Endothelial cell of umbilical vein (primary cell): ENCODE measurements around the gene HOXA2. TPM values are rescaled to one million over a fixed set of nuclear protein-coding genes. Genes with fewer than 3 reads are reported as not detected.

Source experiments
- BruUV-seq: library from RNA; stranded (reverse); fragments of 400-500 nt; replicated peaks from 2 replicates; lab custom pipeline; 2021; lab: Mats Ljungman, UMichigan
- CTCF ChIA-PET: fragments of 300-600, 350-600 bp; sonication (Branson Sonifier 250); formaldehyde crosslinking; loops from one replicate; lab custom pipeline; 2021; ENCODE audit warnings: antibody characterized with exemption, inconsistent platforms; lab: Charles Lee
- POLR2A ChIA-PET: fragments of 300-600, 350-600 bp; sonication (Branson Sonifier 250); formaldehyde crosslinking; loops from one replicate; lab custom pipeline; 2021; ENCODE audit warnings: antibody characterized with exemption, inconsistent platforms; lab: Charles Lee
- DNase-seq: peaks from one replicate; pipeline ENCODE4 v3.0.0-alpha.2; 2011; ENCODE audit warnings: low read depth, low spot score
- FAIRE-seq: peaks from 2 replicates; lab custom pipeline; 2011; peaks lifted over from hg19 to GRCh38; lab: Jason Lieb, UNC
- H2AFZ ChIP-seq: 2 replicates; pipeline ENCODE4 v1.6.0; 2012; ENCODE audit warnings: low read depth, low read length, control low read depth, inconsistent platforms
- H3K27ac ChIP-seq: 2 replicates; pipeline ENCODE4 v1.5.1; 2011; ENCODE audit warnings: low read depth, mild to moderate bottlenecking, control low read depth, low read length, moderate library complexity; ENCODE audit not compliant: insufficient read depth
- H3K27me3 ChIP-seq, 2 experiments: 2 replicates each; pipeline versions ENCODE4 v1.6.0 to v1.6.1; 2011; ENCODE audit warnings: low read length in 2 of 2, mixed read lengths in 1 of 2; ENCODE audit not compliant: control insufficient read depth in 2 of 2, insufficient read depth in 2 of 2
- H3K36me3 ChIP-seq, 2 experiments: 2 replicates in 1 of 2; 3 replicates in 1 of 2; pipeline ENCODE4 v1.5.1; 2011; ENCODE audit warnings: low read length in 2 of 2, mild to moderate bottlenecking in 1 of 2, moderate library complexity in 1 of 2; ENCODE audit not compliant: control insufficient read depth in 2 of 2, insufficient read depth in 2 of 2; ENCODE audit errors: extremely low read depth in 1 of 2
- H3K4me1 ChIP-seq: 3 replicates; pipeline ENCODE4 v1.5.1; 2011; ENCODE audit warnings: mild to moderate bottlenecking, low read length; ENCODE audit not compliant: control insufficient read depth, insufficient read depth; ENCODE audit errors: extremely low read depth
- H3K4me2 ChIP-seq: 2 replicates; pipeline ENCODE4 v1.6.1; 2011; ENCODE audit warnings: low read length, control low read depth, mixed read lengths; ENCODE audit not compliant: insufficient read depth
- H3K4me3 ChIP-seq, 3 experiments: fragments of 200-600 bp in 1 of 3; sonication (generic), shearing (Covaris generic) in 1 of 3; replicated peaks in 1 of 3; 2 replicates each; pipeline ENCODE4 v1.5.1; 2011 to 2016; ENCODE audit warnings: control low read depth in 3 of 3, low read length in 3 of 3, mild to moderate bottlenecking in 2 of 3, inconsistent platforms in 1 of 3, low read depth in 1 of 3, moderate library complexity in 1 of 3; ENCODE audit not compliant: insufficient read depth in 1 of 3
- H3K79me2 ChIP-seq: 2 replicates; pipeline ENCODE4 v1.6.0; 2012; ENCODE audit warnings: low read length, inconsistent platforms; ENCODE audit not compliant: control insufficient read depth, insufficient read depth
- H3K9ac ChIP-seq: replicated peaks from 2 replicates; pipeline ENCODE3; 2011; ENCODE audit warnings: low read length, control low read depth; ENCODE audit not compliant: insufficient read depth; ENCODE audit errors: extremely low read depth
- H3K9me1 ChIP-seq: replicated peaks from 3 replicates; pipeline ENCODE4 v1.6.0; 2011; ENCODE audit warnings: mild to moderate bottlenecking, low read length; ENCODE audit not compliant: control insufficient read depth, insufficient read depth; ENCODE audit errors: extremely low read depth
- H3K9me3 ChIP-seq: replicated peaks from 2 replicates; pipeline ENCODE4 v1.5.1; 2012; ENCODE audit warnings: low read length, inconsistent platforms; ENCODE audit not compliant: control insufficient read depth, insufficient read depth
- H4K20me1 ChIP-seq: replicated peaks from 2 replicates; pipeline ENCODE3; 2011; ENCODE audit warnings: mild to moderate bottlenecking, low read length; ENCODE audit not compliant: control insufficient read depth, insufficient read depth; ENCODE audit errors: extremely low read depth
- FOS ChIP-seq: IDR thresholded peaks from 2 replicates; pipeline ENCODE4 v1.6.1; 2011; ENCODE audit warnings: mild to moderate bottlenecking, low read length, moderate library complexity, borderline replicate concordance; ENCODE audit not compliant: insufficient read depth
- GATA2 ChIP-seq: IDR thresholded peaks from 2 replicates; pipeline ENCODE4 v1.7.0; 2011; ENCODE audit warnings: low read depth, mild to moderate bottlenecking, moderate library complexity, mixed read lengths, low read length; ENCODE audit not compliant: insufficient read length, insufficient read depth
- MYC ChIP-seq: IDR thresholded peaks from one replicate; pipeline ENCODE4 v1.6.1; 2011; ENCODE audit warnings: mild to moderate bottlenecking, low read depth, low read length
- POLR2A ChIP-seq: IDR thresholded peaks from 2 replicates; pipeline ENCODE4 v1.6.1; 2012; ENCODE audit warnings: low read depth, mild to moderate bottlenecking, control low read depth, low read length
- POLR2AphosphoS5 ChIP-seq: IDR thresholded peaks from 2 replicates; pipeline ENCODE4 v1.6.1; 2012; ENCODE audit warnings: low read depth, mild to moderate bottlenecking, control low read depth, low read length, moderate library complexity; ENCODE audit not compliant: insufficient read depth
- dilution Hi-C: fragments of 300-500 bp; cut with MboI; formaldehyde crosslinking; loops from one replicate; pipeline ENCODE4 v1.15.0; 2019; ENCODE audit warnings: low sequenced_read_pairs; ENCODE audit not compliant: extremely low pct_ligation_motif_present
- intact Hi-C: fragments of 100-400 bp; cut with micrococcal nuclease; formaldehyde crosslinking; loops from one replicate; pipeline ENCODE4 v1.10.0; 2022
- polyA plus RNA-seq, 4 experiments: library from polyadenylated mRNA; depleted of rRNA in 3 of 4; stranded (reverse) in 3 of 4; unstranded in 1 of 4; fragments of >200 nt; gene quantifications; 2 replicates each; pipeline versions ENCODE4 v1.2.1 to v1.2.3, GENCODE V29; 2011 to 2012; ENCODE audit warnings: missing spikeins in 1 of 4
- total RNA-seq: library from RNA; stranded (reverse); gene quantifications from 2 replicates; pipeline ENCODE4 v1.2.3, GENCODE V29; 2021

Gene HOXA2
- total and polyA plus RNA-seq, 2 donors (not counting 3 experiments of a cell fraction or from before 2014, with no cell fraction given), result 1.6 to 2.3 TPM

DNA sequence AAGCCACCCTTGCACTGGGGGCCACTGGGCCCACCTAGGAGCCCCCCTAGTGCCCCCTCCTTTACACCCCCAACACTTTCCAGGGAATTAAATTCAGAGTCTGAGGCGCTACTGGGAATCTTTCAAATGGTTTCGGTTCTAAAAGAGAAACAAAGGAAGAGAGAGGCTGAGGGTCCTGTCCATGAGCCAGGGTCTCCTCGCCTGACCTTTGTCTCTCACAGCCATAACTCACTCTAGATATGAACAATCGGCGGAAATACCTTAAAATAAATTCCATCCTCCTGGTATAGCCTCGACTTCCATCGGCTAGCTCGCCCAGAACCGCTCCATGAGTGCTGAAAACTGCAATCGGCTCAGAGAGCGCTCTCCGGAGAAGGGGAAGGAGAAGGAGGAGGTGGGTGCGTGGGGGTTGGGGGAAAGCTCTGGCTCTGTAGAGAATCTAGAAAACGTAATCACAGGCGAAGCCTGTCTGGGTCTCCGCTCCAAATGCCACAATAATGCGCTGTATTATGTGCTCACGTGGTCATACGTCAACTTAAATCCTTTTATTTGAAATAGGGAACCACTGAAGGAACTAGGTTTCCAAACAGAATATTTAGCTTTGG, 15.5 kb upstream of the HOXA2 start:
- H2AFZ ChIP-seq, result no peak overlapping the region
- no peaks in the 10 kb centered on the region for H4K20me1 ChIP-seq
- intact Hi-C loops (loop anchor here (1.0 to 10.0 kb wide), 5 partner anchors 12 to 963 kb away; partner anchors contain the start of genes HOXA4, NFE2L3 and SKAP2), dilution Hi-C loops (no loop called here)
- H3K9me3 ChIP-seq, result no peaks in the 10 kb centered on the region
- peak; percentile 99 for FAIRE-seq
- peak overlapping the region; percentile 7 to 91 (median 50) for H3K4me3 ChIP-seq
- peak overlapping the region; percentile 97 for H3K4me2 ChIP-seq
- TF ChIP-seq MYC, result peak; percentile 22
- TF ChIP-seq POLR2AphosphoS5, result peak; percentile 70
- no peak for TF ChIP-seq FOS
- TF ChIP-seq GATA2, result no peak
- TF ChIP-seq POLR2A, result peak; percentile 80
- peak overlapping the region; percentile 96 for H3K27ac ChIP-seq
- peaks cover 76% of the 10 kb centered on the region for H3K4me1 ChIP-seq
- peaks cover 90% of the 10 kb centered on the region for H3K79me2 ChIP-seq
- no peaks in the 10 kb centered on the region for H3K27me3 ChIP-seq
- ChIA-PET POLR2A (interaction anchor here (0.7 to 1.9 kb wide), 9 partner anchors 9 to 745 kb away, joined by 3 to 5 read pairs (median 3); partner anchors contain the start of gene HOXA5), CTCF (interaction anchor here (1.1 to 9.1 kb wide), 5 partner anchors 11 to 435 kb away, joined by 3 to 70 read pairs (median 9); partner anchors contain the start of genes HOXA1 and HOXA5)
- H3K36me3 ChIP-seq, result no peaks in the 10 kb centered on the region
- H3K9me1 ChIP-seq, result no peaks in the 10 kb centered on the region
- no TSS peak for BruUV-seq
- peak overlapping the region; percentile 97 for H3K9ac ChIP-seq
- peak; percentile 94 for DNase-seq
